H1 (cell line): ENCODE results near the gene CPXM2. TPM values are rescaled to one million over a fixed set of nuclear protein-coding genes. Genes with fewer than 3 reads are reported as not detected.

ENCODE experiments used
- CTCF ChIA-PET: fragments of 300-600 bp; sonication (Branson Sonifier 250); formaldehyde crosslinking; loops from one replicate; lab custom pipeline; 2021; ENCODE audit not compliant: partially characterized antibody; lab: Charles Lee
- POLR2A ChIA-PET: fragments of 300-600 bp; sonication (Branson Sonifier 250); formaldehyde crosslinking; loops from one replicate; lab custom pipeline; 2021; ENCODE audit warnings: inconsistent platforms; ENCODE audit not compliant: partially characterized antibody; lab: Charles Lee
- DNase-seq, 2 experiments: peaks; one replicate each; pipeline versions ENCODE4 v3.0.0 to v3.0.0-alpha.2; 2010 to 2022; ENCODE audit warnings: low spot score in 2 of 2, low read depth in 1 of 2, mixed read lengths in 1 of 2
- FAIRE-seq: peaks from 2 replicates; lab custom pipeline; 2011; peaks lifted over from hg19 to GRCh38; lab: Jason Lieb, UNC
- H2AFZ ChIP-seq: 2 replicates; pipeline ENCODE4 v1.8.1; 2012; ENCODE audit warnings: low read length, inconsistent platforms
- H2AK5ac ChIP-seq: 2 replicates; pipeline ENCODE4 v1.6.1; 2013; ENCODE audit warnings: low read depth, low read length
- H2BK120ac ChIP-seq: replicated peaks from 2 replicates; pipeline ENCODE3; 2013; ENCODE audit warnings: low read depth, low read length, inconsistent platforms
- H2BK12ac ChIP-seq: 2 replicates; pipeline ENCODE4 v1.6.1; 2013; ENCODE audit warnings: low read depth, low read length
- H2BK15ac ChIP-seq: 2 replicates; pipeline ENCODE4 v1.6.1; 2013; ENCODE audit warnings: low read length
- H2BK20ac ChIP-seq: 2 replicates; pipeline ENCODE4 v1.6.1; 2013; ENCODE audit warnings: low read length
- H2BK5ac ChIP-seq: 2 replicates; pipeline ENCODE4 v1.6.1; 2013; ENCODE audit warnings: low read depth, low read length
- H3K14ac ChIP-seq: 2 replicates; pipeline ENCODE4 v1.6.1; 2013; ENCODE audit warnings: inconsistent platforms; ENCODE audit not compliant: insufficient read length
- H3K18ac ChIP-seq: 2 replicates; pipeline ENCODE4 v1.6.1; 2013; ENCODE audit warnings: low read length; ENCODE audit errors: extremely low read depth
- H3K23ac ChIP-seq: 2 replicates; pipeline ENCODE4 v1.6.1; 2013; ENCODE audit warnings: inconsistent platforms; ENCODE audit not compliant: insufficient read length
- H3K23me2 ChIP-seq: 2 replicates; pipeline ENCODE4 v1.6.1; 2013; ENCODE audit warnings: low read depth, low read length
- H3K27ac ChIP-seq: 2 replicates; pipeline ENCODE4 v1.6.1; 2011; ENCODE audit warnings: low read depth, low read length, inconsistent platforms
- H3K27me3 ChIP-seq, 4 experiments: replicated peaks in 1 of 4; 1 replicate in 1 of 4; 2 replicates in 3 of 4; pipeline versions ENCODE4 v1.6.1 to v1.8.1; 2011 to 2013; ENCODE audit warnings: low read length in 3 of 4, mild to moderate bottlenecking in 3 of 4, inconsistent platforms in 2 of 4, mixed read lengths in 2 of 4, moderate library complexity in 1 of 4; ENCODE audit not compliant: control insufficient read depth in 3 of 4, insufficient read depth in 3 of 4; ENCODE audit errors: extremely low read depth in 1 of 4
- H3K36me3 ChIP-seq, 4 experiments: 2 replicates each; pipeline versions ENCODE4 v1.6.1 to v1.8.1; 2011 to 2013; ENCODE audit warnings: mild to moderate bottlenecking in 4 of 4, low read length in 3 of 4, moderate library complexity in 2 of 4, control low read depth in 1 of 4, inconsistent platforms in 1 of 4; ENCODE audit not compliant: insufficient read depth in 4 of 4, control insufficient read depth in 2 of 4
- H3K4ac ChIP-seq: replicated peaks from 2 replicates; pipeline ENCODE3; 2013; ENCODE audit warnings: low read length, low read depth, mixed read lengths, inconsistent platforms; ENCODE audit not compliant: insufficient read length
- H3K4me1 ChIP-seq, 4 experiments: replicated peaks in 1 of 4; 1 replicate in 1 of 4; 2 replicates in 3 of 4; pipeline versions ENCODE4 v1.6.1 to v1.8.1; 2011 to 2013; ENCODE audit warnings: low read length in 3 of 4, inconsistent platforms in 2 of 4, mixed read lengths in 1 of 4; ENCODE audit not compliant: insufficient read depth in 4 of 4, control insufficient read depth in 3 of 4
- H3K4me2 ChIP-seq, 2 experiments: 2 replicates each; pipeline versions ENCODE4 v1.6.1 to v1.8.1; 2011 to 2013; ENCODE audit warnings: low read depth in 2 of 2, low read length in 2 of 2, control low read depth in 1 of 2, inconsistent platforms in 1 of 2, mild to moderate bottlenecking in 1 of 2; ENCODE audit not compliant: insufficient read depth in 1 of 2
- H3K4me3 ChIP-seq, 4 experiments: fragments of 200-600, 300-600 bp in 1 of 4; sonication (generic), shearing (Covaris generic), sonication (Bioruptor Twin) in 1 of 4; 2 replicates each; pipeline versions ENCODE4 v1.5.1 to v1.8.1; 2011 to 2016; ENCODE audit warnings: low read length in 4 of 4, low read depth in 3 of 4, control low read depth in 2 of 4, inconsistent platforms in 2 of 4, mild to moderate bottlenecking in 2 of 4, mixed read lengths in 1 of 4, moderate library complexity in 1 of 4; ENCODE audit not compliant: insufficient read depth in 2 of 4; ENCODE audit errors: extremely low read depth in 1 of 4
- H3K56ac ChIP-seq: replicated peaks from 2 replicates; pipeline ENCODE3; 2013; ENCODE audit warnings: low read depth, mild to moderate bottlenecking, mixed read lengths, low read length, inconsistent platforms; ENCODE audit not compliant: insufficient read length
- H3K79me1 ChIP-seq: 2 replicates; pipeline ENCODE4 v1.6.1; 2013; ENCODE audit warnings: low read depth, low read length, control low read depth
- H3K79me2 ChIP-seq, 2 experiments: 2 replicates each; pipeline versions ENCODE4 v1.6.1 to v1.8.1; 2012 to 2013; ENCODE audit warnings: low read length in 2 of 2, mild to moderate bottlenecking in 2 of 2, inconsistent platforms in 1 of 2; ENCODE audit not compliant: insufficient read depth in 2 of 2, control insufficient read depth in 1 of 2
- H3K9ac ChIP-seq, 4 experiments: replicated peaks in 1 of 4; 1 replicate in 1 of 4; 2 replicates in 3 of 4; pipeline versions ENCODE4 v1.6.1 to v1.8.1; 2011 to 2013; ENCODE audit warnings: low read depth in 3 of 4, low read length in 3 of 4, control low read depth in 2 of 4, mild to moderate bottlenecking in 2 of 4, moderate library complexity in 2 of 4, inconsistent platforms in 1 of 4; ENCODE audit errors: extremely low read depth in 1 of 4
- H3K9me3 ChIP-seq, 2 experiments: 2 replicates each; pipeline versions ENCODE4 v1.6.1 to v1.8.1; 2012 to 2013; ENCODE audit warnings: mild to moderate bottlenecking in 2 of 2, moderate library complexity in 2 of 2, control low read depth in 1 of 2, inconsistent platforms in 1 of 2, low read depth in 1 of 2, low read length in 1 of 2, mixed read lengths in 1 of 2; ENCODE audit not compliant: insufficient read depth in 2 of 2
- H4K20me1 ChIP-seq, 2 experiments: replicated peaks in 1 of 2; 2 replicates each; pipeline versions ENCODE3 to v1.8.1; 2011 to 2013; ENCODE audit warnings: inconsistent platforms in 2 of 2, low read length in 2 of 2, mild to moderate bottlenecking in 1 of 2; ENCODE audit not compliant: insufficient read depth in 2 of 2, control insufficient read depth in 1 of 2
- H4K5ac ChIP-seq: 2 replicates; pipeline ENCODE4 v1.6.1; 2013; ENCODE audit warnings: low read length, low read depth, mixed read lengths, inconsistent platforms; ENCODE audit not compliant: insufficient read length
- H4K8ac ChIP-seq: 2 replicates; pipeline ENCODE4 v1.8.0; 2013; ENCODE audit warnings: mild to moderate bottlenecking, moderate library complexity, low read length, inconsistent platforms; ENCODE audit not compliant: insufficient read depth; ENCODE audit errors: extremely low read depth
- H4K91ac ChIP-seq: replicated peaks from 2 replicates; pipeline ENCODE3; 2013; ENCODE audit warnings: low read length, mixed read lengths, inconsistent platforms; ENCODE audit not compliant: insufficient read length
- E2F6 ChIP-seq: IDR thresholded peaks from 2 replicates; pipeline ENCODE4 v1.6.1; 2012; ENCODE audit warnings: inconsistent platforms
- EGR1 ChIP-seq: IDR thresholded peaks from 2 replicates; pipeline ENCODE4 v1.6.1; 2011; ENCODE audit warnings: low read depth, low read length, borderline replicate concordance
- KDM5A ChIP-seq: fragments of 200-600 bp; IDR thresholded peaks from 2 replicates; pipeline ENCODE4 v1.7.1; 2012; ENCODE audit warnings: mild to moderate bottlenecking, low read length, inconsistent platforms, mixed read lengths
- PHF8 ChIP-seq: fragments of 200-600 bp; sonication (generic); conservative IDR thresholded peaks from 2 replicates; pipeline ENCODE4 v1.7.1; 2012; ENCODE audit warnings: low read depth, mild to moderate bottlenecking, inconsistent platforms, low read length, moderate library complexity
- POLR2AphosphoS5 ChIP-seq: IDR thresholded peaks from 2 replicates; pipeline ENCODE4 v1.6.1; 2011; ENCODE audit warnings: low read depth, low read length
- SIRT6 ChIP-seq: IDR thresholded peaks from one replicate; pipeline ENCODE4 v1.7.1; 2012; ENCODE audit warnings: low read length, inconsistent platforms
- SP1 ChIP-seq: IDR thresholded peaks from 2 replicates; pipeline ENCODE4 v1.6.1; 2011; ENCODE audit warnings: low read depth, low read length
- SRF ChIP-seq: IDR thresholded peaks from 2 replicates; pipeline ENCODE4 v1.6.1; 2011; ENCODE audit warnings: mild to moderate bottlenecking, low read depth, low read length, moderate library complexity
- TAF1 ChIP-seq: IDR thresholded peaks from 2 replicates; pipeline ENCODE4 v1.6.1; 2011; ENCODE audit warnings: mild to moderate bottlenecking, low read depth, low read length
- TCF12 ChIP-seq: IDR thresholded peaks from 2 replicates; pipeline ENCODE4 v1.6.1; 2011; ENCODE audit warnings: low read depth, mild to moderate bottlenecking, low read length
- WGBS, 2 experiments: shearing (Covaris generic) in 1 of 2; methylation state at CpG; one replicate each; pipeline versions ENCODE4 v1.1.6 to v1.1.7; 2013 to 2015; ENCODE audit warnings: low lambda C conversion rate in 2 of 2, mixed read lengths in 2 of 2, inconsistent platforms in 1 of 2, low coverage in 1 of 2, missing lambda C conversion rate in 1 of 2; ENCODE audit not compliant: insufficient replicate concordance in 2 of 2, insufficient coverage in 1 of 2, insufficient read length in 1 of 2; ENCODE audit errors: extremely low coverage in 1 of 2, missing lambda C conversion rate in 1 of 2; 5-methylcytosine and 5-hydroxymethylcytosine counted together
- polyA plus RNA-seq, 7 experiments: library from polyadenylated mRNA; depleted of rRNA in 3 of 7; stranded (reverse) in 5 of 7; unstranded in 2 of 7; fragments of >200 nt in 5 of 7; fragments of 200-250 nt in 2 of 7; gene quantifications; 1 replicate in 5 of 7; 2 replicates in 1 of 7; 4 replicates in 1 of 7; pipeline versions ENCODE4 v1.2.1 to v1.2.3, GENCODE V29; 2011 to 2013; ENCODE audit warnings: missing spikeins in 2 of 7, mixed read lengths in 2 of 7
- total RNA-seq: library from RNA; stranded (reverse); fragmentation: NEBNext Ultra II Directional; extraction: Animal tissue kit (Norgen Biotek cat#: 25700); gene quantifications from 2 replicates; pipeline ENCODE4 v1.2.1, GENCODE V29; 2021

CPXM2 gene
- total and polyA plus RNA-seq, 2 of the 8 experiments (the other 6 are each of a cell fraction or from before 2014, with no cell fraction given) = 2.4 to 2.9 TPM

- Histone ChIP-seq H4K20me1 (no peaks in the 10 kb centered on the region), H3K27me3 (peaks cover 0 to 18% (median 10%) of the 10 kb centered on the region in 4 experiments; a peak in 5 of 7 replicates), H4K8ac (no peak overlapping the region), H2BK15ac (no peak overlapping the region), H3K79me2 (no peaks in the 10 kb centered on the region), H3K79me1 (no peaks in the 10 kb centered on the region), H4K91ac (no peak overlapping the region), H3K36me3 (no peaks in the 10 kb centered on the region), H3K27ac (no peak overlapping the region), H3K4me3 (no peak overlapping the region), H4K5ac (no peak overlapping the region), H2BK120ac (no peak overlapping the region), H3K9ac (no peak overlapping the region), H2BK20ac (0 out of 2 replicates have a peak overlapping the region, but pooled peaks have one; percentile 21), H2BK12ac (no peak overlapping the region), H3K56ac (no peak overlapping the region), H3K23ac (no peak overlapping the region), H3K4me2 (no peak overlapping the region), H3K18ac (no peak overlapping the region), H2AK5ac (no peak overlapping the region), H3K9me3 (peaks cover 3 to 4% of the 10 kb centered on the region in 2 experiments; a peak in 2 of 4 replicates), H3K4ac (no peak overlapping the region), H3K23me2 (peaks cover 3% of the 10 kb centered on the region; the same call in 1 of the 2 replicates), H2BK5ac (no peak overlapping the region), H3K14ac (no peak overlapping the region), H2AFZ (no peak overlapping the region), H3K4me1 (peaks cover 0 to 5% (median 3%) of the 10 kb centered on the region in 4 experiments; a peak in 2 of 7 replicates)
- no peak for FAIRE-seq
- POLR2A ChIA-PET = interaction anchor here (1.2 kb wide), 1 partner anchor 17 kb away, joined by 4 read pairs; no protein-coding TSS in a partner anchor
- TF ChIP-seq E2F6 (no peak), POLR2AphosphoS5 (no peak), KDM5A (no peak), SIRT6 (no peak), TCF12 (no peak), SRF (no peak), PHF8 (no peak), SP1 (no peak), TAF1 (no peak), EGR1 (no peak)
- DNase-seq = peak in 1 of 2 experiments; percentile 24
- 96% methylated on average over 4 of the region's 4 CpGs; no CpG with 5 or more reads in 1 of the 2 experiments for WGBS, 2 experiments
- CTCF ChIA-PET = interaction anchor here (0.5 to 3.6 kb wide), 22 partner anchors 8 to 314 kb away, joined by 3 to 18 read pairs (median 4); no protein-coding TSS in a partner anchor
These were observed 4.8 kb upstream of the CPXM2 start for GRCh38 chr10:123896246-123896927.
